Stimulated activated CD4-positive, alpha-beta T cell treated with anti-CD3 and anti-CD28 coated beads, TNF-alpha, amount 100 ng/mL, for 4 hours (primary cell): ENCODE measurements around the gene TMED10.
A peak's percentile ranks its signal among the peaks of the same experiment; 100 is the strongest.

Experiments used
- DNase-seq, 3 experiments: peaks; one replicate each; pipeline ENCODE4 v3.0.0-alpha.2; 2020; ENCODE audit warnings: low read depth in 3 of 3

Gene TMED10

GRCh38 chr14:75176142-75176820, at the start of gene TMED10:
TMED10 (minus strand) TSS chr14:75176612; CDS start chr14:75176579, 33 bp downstream.
- DNase-seq: peak; percentile 77 to 87 (median 87)

GRCh38 chr14:75224561-75224960, 48.1 kb upstream of the TMED10 start:
- no peak for DNase-seq

GRCh38 chr14:75223664-75224154, 47.3 kb upstream of the TMED10 start:
- DNase-seq: no peak

GRCh38 chr14:75222208-75222701, 45.8 kb upstream of the TMED10 start:
- no peak for DNase-seq

- no peak for DNase-seq
Measured at GRCh38 chr14:75221797-75222196, 45.4 kb upstream of the TMED10 start.

GRCh38 chr14:75220156-75220555, 43.7 kb upstream of the TMED10 start:
- no peak for DNase-seq

GRCh38 chr14:75217508-75218206, 41.2 kb upstream of the TMED10 start:
- DNase-seq: no peak

GRCh38 chr14:75216427-75217006, 40.1 kb upstream of the TMED10 start:
- DNase-seq: no peak

GRCh38 chr14:75215520-75215919, 39.1 kb upstream of the TMED10 start:
- DNase-seq: no peak

- DNase-seq: no peak
Measured at GRCh38 chr14:75214558-75214957, 38.1 kb upstream of the TMED10 start.

GRCh38 chr14:75213172-75213571, 36.8 kb upstream of the TMED10 start:
- DNase-seq: no peak

- DNase-seq: no peak
Measured at GRCh38 chr14:75208843-75209242, 32.4 kb upstream of the TMED10 start.

- no peak for DNase-seq
Measured at GRCh38 chr14:75206190-75206589, 29.8 kb upstream of the TMED10 start.

GRCh38 chr14:75205591-75205990, 29.2 kb upstream of the TMED10 start:
- no peak for DNase-seq

GRCh38 chr14:75204116-75204515, 27.7 kb upstream of the TMED10 start:
- no peak for DNase-seq

- no peak for DNase-seq
Measured at GRCh38 chr14:75202657-75203056, 26.2 kb upstream of the TMED10 start.

GRCh38 chr14:75201087-75201486, 24.7 kb upstream of the TMED10 start:
- no peak for DNase-seq

- no peak for DNase-seq
Measured at GRCh38 chr14:75200451-75200850, 24.0 kb upstream of the TMED10 start.

GRCh38 chr14:75198291-75198933, 22.0 kb upstream of the TMED10 start:
- no peak for DNase-seq

- no peak for DNase-seq
Measured at GRCh38 chr14:75197338-75197737, 20.9 kb upstream of the TMED10 start.

GRCh38 chr14:75196468-75196867, 20.1 kb upstream of the TMED10 start:
- DNase-seq: no peak

- DNase-seq: no peak
Measured at GRCh38 chr14:75196064-75196463, 19.7 kb upstream of the TMED10 start.
